Heart left ventricle (tissue), 13 donors: Measurements from ENCODE around the gene SRBD1.

ENCODE experiments used
- CTCF ChIP-seq, 12 donors: fragments of 200-600 bp; sonication (generic) in 4 of 12; IDR thresholded peaks; one replicate each; pipeline versions ENCODE4 v1.5.0 to v1.8.0; 2018 to 2022; ENCODE audit warnings: antibody characterized with exemption in 12 of 12, mild to moderate bottlenecking in 5 of 12
- POLR2A ChIP-seq, 2 donors: fragments of 450-650 bp; IDR thresholded peaks; one replicate each; pipeline ENCODE4 v1.6.1; 2017; ENCODE audit warnings: antibody characterized with exemption in 2 of 2, mild to moderate bottlenecking in 2 of 2, moderate library complexity in 2 of 2
- donor health status: ischemic (EF 13 %, LVEDD 7.1; RV severe dilation, severe dysfunction).
- donor health status: DM: no; HTN: yes; CAD: no.
- donor health status: DM: no; HTN: no; CAD: no.
- donor health status: ischemic (EF 25% LVEDD 6.9; RV normal size, moderate dysfunction).
- donor health status: ischemic (EF 25% LVEDD 5.7; RV mildly dilated, moderate dysfunction).
- donor health status: ischemic (EF 35%, LVEDD 5.7; RV mildly dilated, moderate dysfunction).
- donor health status: nonischemic (EF 11% LVEDD 7.7; RV severe dilation, severe dysfunction).
- donor health status: DM: yes; HTN: yes; CAD: no.
- donor health status: PGD.
- donor health status: ischemic (EF 29% LVEDD 5.4; RV normal size, mild dysfunction).
- donor health status: nonischemic (EF 23%, LVEDD 6.1; RV moderate dilation, normal function).

DNA sequence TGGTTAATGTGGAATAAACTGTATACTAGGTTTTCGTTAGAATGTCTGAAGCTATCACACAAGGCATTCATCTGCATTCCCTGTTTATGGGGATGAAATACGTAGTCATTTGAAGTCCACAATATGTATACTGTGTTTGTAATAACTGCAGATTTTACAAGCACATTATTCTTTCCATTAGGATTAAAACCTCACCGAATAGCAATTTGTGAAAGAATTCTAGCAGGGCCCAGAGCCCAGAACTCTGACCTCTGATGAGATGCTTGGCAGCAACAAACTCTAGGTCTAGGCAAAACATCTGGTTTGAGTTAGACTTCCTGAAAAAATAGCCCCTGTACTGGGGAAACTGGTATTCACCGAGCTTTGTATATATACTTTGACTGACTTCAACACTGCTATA is 158.2 kb downstream of the SRBD1 start:
- no peak for TF ChIP-seq CTCF (IDR thresholded peaks at IDR 0.05)
- no peak for TF ChIP-seq POLR2A (IDR thresholded peaks at IDR 0.05)
